Anterior cingulate cortex (tissue), 58 donors: ENCODE results near the gene RNF150.

Experiments
- DNase-seq, 58 donors: peaks; one replicate each; lab custom pipeline; 2025; lab: John Stamatoyannopoulos, UW

Gene RNF150

DNA sequence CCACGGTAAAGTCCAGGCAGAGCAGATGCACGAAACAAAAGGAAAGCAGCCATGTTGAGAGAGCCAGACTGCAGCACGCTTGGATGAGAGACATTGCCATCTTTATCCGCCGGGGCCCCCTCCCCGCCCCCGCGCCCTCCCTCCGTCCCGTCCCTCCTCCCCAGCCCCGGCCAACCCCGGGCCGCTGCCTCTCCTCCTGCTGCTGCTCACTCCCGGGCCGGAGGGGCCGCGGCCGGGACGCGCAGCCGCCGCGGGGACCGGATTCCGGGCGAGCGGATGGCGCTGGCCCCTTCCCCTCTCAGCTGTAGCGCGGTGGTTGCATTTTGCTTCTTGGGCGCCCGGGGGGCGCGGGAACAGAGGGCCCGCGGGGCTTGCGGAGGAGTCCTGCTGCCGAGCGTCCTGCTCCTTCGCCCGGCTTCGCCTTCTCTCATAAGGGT is 542 bp downstream of the RNF150 start:
- DNase-seq: peak in 33 of 58 donors; percentile 7 to 76 (median 34)

DNA sequence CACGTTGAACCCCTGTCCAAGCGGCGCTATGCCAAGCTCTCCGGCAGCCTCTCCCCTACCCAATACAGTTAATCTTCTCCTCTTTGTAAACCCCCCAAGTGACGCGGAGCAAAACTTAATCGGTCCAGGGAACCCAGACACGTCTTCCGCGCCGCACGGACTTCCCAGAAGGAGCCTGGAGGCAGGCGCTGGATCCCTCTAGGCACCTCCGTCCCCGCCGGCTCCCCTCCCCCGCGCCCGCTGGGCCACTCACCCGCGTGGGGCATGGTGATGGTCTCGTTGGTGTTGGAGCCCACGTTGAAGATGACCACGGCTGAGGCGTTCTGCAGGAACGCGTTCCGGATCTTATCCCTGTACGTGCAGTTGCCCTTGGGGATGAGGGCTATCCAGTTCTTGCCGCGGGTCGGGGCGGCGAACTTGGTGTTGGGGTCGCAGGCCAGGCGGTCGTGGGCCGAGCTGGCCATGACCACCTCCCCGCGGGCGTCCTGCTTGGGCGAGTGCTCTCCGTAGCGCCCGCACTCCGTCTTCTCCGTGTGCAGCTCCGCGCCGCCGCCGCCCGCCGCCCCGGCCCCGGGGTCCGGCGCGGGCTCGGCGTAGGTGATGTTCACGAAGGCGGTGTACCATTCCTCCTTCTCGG is 1.1 kb downstream of the RNF150 start:
- peak in 16 of 58 donors; percentile 3 to 51 (median 34) for DNase-seq

DNA sequence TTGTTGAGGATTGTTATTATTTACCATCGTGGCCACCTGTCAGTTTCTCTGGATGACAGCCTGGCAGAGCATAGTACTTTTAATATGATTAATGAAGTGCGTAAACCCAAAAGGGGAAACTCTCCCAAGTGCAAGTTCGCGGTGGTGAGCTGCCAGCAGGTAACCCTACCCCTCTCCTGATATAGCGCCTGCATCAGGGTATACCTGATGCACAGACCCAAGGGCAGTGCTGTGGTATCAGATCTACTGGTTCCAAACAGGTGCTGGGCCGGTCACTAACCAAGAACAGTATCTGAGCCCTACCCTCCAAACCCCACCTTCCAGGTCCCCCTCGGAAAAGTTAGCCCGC is 1.6 kb downstream of the RNF150 start:
- DNase-seq: peak in 2 of 58 donors; percentile 21 to 35

DNA sequence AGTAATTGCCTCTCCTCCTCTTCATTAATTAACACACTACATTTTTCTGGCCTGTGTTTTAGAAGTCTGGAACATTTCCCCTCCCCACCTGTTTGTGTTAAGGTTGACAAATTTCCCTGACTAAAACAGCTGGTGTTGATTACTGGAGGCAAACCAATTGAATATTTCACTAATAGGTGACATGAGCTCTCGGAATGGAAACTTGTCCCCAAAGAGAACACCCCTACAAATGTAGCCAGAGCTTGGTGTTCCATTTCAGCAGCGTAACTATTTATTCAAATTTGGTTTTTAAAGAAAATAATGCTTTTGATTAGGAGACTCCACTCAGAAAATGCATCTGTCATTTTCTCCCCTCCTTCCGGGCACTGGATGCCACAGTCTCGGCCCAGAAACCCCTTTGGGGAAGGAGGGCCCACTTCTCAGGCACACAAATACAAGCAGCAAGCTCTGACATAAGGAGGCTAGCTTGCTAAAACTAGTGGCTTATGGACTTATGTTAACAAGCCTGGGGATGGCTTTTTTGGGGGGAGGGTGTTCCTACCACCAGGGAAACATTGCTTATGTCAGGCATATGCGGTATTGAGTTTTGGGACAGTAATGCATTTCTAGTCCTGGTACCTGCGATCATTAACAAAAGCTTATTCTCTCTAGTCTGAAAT is 2.2 kb downstream of the RNF150 start:
- no peak for DNase-seq

DNA sequence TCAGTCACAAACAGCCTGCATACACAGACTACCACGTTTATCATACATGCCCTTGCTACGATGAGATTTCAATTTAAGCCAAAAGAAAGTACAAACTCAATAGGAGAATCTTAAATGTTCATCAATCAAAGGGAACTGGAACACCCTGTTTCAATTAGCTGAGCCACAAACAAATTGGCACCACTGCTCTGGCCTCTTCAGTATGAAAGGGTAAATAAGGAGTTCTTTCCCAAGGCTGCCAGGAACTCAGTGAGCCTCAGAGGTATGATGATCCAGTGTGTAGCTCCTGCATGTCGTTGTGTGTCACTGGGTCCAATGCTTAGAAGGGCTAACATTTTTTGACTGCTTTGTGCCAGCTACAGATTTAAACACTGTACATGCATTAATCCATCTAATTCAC is 5.4 kb downstream of the RNF150 start:
- DNase-seq: peak in 1 of 58 donors; percentile 29

DNA sequence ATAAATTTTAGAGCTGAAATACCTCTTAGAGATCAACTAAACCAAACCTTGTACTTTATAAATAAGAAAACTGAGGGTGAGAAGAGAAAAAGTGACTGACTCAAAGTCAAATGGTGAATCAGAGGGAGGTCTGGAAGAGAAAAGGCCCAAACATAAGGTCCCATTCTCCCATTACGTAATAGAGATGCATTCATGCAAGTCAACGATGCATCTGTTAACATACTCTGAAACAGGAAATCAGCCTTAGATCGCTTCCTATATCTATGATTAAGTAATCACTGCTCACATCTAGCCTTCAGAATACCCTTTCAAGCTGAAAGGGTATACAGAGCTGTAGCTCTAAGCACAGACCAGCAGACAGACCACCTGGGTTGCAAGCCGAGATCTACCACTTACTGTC is 6.5 kb downstream of the RNF150 start:
- no peak for DNase-seq

DNA sequence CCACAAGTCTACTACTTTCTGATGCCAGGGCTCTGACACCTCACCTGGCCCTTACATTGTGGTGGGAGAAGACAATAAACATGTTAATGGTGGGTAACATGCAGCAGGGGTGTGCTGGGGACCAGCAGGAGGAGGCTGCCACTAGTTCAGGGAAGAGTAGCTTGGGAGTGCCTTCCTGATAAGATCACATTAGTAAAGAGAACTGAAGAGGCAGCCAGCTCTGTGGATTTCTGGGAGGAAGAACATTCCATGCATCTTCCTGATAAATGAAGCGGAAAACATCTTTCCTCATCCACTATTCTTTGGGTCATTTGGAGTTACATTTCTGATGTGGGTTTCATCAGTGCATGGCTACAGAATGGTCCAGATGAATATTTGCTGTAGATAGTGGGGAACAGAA is 9.0 kb downstream of the RNF150 start:
- DNase-seq: no peak

DNA sequence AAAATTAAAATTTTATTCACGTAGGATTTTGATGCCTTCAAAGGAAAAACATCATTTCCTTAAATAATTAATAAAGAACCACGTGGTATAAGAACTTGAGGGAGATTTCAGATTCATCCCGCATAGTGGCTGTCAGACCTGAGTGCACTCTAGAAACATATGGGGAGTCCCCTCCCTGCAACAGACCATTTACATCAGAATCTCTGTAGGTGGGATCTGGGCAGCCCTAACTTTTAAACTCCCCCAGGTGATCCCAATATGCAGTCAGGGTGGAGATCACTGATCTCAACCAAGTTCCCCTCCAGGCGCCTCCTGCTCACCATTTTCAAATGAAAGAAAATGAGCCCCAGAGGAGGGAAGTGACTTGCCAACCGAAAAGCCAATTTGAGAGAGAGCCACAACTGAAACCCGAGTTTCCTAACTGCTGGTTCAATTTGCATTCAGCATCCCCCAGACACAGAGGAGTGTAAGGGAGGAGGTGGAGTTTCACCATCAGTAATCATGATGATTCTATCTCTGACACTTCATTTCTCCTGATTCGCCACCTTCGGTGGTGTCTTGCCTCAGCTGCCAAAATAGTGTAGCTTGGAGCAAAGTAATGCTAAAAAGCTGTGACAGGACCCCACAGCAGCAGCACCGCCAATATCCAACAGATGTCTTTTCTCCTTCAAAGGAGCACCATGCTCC is 11.4 kb downstream of the RNF150 start:
- DNase-seq: no peak

DNA sequence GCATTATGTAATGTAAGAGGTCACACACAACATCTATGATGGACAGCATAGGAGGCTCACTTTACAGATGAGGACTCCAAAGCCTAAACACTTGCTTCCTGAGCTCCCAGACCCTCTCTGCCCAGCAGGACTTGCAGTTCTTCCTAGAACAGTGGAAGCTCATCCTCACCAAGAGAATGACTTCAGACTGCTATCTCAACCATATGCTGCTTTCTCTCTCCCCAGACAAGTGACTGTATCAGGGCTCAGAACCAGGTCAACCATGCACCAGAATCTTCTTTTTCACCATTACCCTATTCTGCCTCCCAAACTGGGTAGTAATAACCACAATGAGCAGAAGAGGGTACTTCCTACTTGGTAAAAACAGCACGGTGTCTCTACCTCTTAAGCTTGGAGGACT is 12.2 kb downstream of the RNF150 start:
- DNase-seq: no peak

DNA sequence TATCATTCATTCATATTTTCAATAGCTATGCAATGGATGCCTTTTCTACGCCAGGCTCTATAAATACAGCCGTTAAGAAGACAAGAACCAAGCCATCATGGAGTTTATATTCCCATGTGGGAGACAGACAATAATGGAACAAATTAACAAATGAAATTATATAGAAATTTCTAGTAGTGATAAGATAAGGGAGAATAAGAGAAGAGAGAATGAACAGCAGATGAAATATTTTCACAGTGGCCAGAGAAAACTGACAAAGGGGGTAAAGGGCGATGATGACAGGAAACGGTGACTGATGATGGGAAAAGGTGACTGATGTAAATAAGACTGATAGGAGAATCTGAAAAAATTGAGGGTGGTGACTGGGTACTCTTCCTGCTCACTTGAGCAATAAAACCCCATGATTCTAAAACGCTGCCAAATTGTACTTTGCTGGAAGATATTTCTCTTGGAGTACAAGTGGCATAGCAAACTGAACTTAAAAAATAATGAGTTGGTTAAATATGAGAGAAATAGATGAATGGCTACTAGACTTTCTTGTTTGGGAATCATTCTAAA is 13.2 kb downstream of the RNF150 start:
- DNase-seq: no peak

DNA sequence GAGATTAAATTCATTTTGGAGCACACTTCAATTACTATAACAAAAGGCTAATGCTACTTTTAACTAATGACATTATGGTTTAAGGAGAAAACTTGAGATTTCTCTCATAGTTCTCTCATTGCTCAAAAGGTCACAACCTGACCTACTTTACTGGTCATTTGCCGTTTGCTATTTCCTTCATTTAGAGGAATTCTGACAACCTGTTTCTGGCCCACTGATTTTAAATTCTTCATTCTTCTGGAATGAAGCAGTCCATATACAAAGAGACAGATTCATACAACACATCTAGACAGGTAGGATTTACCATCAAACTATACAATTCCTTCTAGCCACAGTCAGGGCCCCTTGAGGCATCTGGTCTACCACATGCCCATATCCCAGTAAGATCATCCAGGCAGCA is 14.2 kb downstream of the RNF150 start:
- DNase-seq: no peak

DNA sequence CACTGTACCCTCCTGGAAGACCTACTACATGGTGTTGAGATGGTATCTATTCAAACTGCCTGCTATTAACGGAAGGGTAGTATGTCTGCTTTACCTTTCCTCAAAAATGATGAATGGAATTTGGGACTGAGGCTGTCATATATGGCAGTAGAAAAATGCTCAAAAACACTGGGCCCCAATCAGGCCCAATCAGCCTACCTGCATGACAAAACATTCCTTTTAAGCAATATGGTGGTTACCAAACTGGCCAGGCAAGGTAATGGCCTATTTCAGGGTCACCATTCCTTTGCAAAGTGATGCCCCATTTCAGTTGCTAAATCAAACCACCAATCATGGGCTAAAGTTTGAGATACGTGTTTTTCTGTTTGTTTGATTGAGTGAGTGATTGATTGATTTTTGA is 14.9 kb downstream of the RNF150 start:
- no peak for DNase-seq

DNA sequence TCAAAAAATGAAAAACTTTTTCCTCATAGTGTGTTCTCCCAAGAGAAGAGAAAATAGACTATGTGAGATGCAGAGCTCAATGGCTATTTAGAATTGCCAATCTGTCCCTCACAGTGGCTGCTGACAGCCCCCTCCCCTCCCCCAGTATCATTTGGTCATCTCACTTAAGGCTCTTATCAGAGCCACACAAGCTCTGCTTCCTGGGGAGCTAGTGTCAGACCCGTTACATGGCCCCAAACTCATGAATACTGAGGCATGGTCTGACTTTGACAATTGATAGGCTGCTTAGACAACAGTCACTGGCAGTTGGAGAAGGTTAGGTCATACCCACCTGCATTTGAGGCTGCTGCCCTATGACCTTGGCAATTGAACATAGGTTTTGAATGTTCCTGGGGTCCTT is 15.3 kb downstream of the RNF150 start:
- no peak for DNase-seq

DNA sequence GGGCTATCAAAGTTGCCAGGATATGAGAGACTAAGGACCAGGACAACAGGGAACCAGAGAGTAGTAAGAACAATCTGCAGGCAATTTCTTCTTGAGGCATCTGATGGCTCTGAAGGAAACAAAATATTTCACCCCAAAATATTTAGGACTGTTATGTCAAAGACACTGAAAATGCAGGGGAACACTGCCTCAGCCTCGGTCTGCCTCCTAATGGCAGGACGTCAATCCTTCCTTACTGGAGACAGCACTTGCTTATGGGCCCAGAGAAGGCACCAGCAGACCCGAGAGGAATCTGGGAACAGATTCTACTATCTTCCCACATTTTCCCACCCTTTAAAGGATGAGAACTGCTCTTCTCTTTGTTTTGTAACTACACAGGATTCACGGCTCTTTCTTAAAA is 23.3 kb downstream of the RNF150 start:
- no peak for DNase-seq

DNA sequence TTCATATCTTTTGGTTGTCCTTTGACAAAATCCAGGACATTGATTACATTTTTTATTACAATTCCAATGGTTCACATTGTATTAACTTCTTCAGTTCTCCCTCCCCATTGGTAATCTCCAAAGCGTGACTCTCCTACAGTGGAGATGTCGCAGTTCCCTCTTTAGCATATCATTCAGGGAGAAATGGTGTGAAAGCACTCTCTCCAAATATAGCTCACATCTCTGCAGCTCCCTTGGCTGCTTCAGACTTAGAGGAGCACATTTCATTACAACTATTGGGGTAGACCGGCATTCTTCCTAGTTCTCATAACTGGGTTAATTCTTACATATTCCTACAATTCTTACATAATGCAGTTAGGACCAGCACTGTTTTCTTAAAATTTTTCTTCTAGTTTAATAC is 25.3 kb downstream of the RNF150 start:
- peak in 2 of 58 donors; percentile 20 to 43 for DNase-seq

DNA sequence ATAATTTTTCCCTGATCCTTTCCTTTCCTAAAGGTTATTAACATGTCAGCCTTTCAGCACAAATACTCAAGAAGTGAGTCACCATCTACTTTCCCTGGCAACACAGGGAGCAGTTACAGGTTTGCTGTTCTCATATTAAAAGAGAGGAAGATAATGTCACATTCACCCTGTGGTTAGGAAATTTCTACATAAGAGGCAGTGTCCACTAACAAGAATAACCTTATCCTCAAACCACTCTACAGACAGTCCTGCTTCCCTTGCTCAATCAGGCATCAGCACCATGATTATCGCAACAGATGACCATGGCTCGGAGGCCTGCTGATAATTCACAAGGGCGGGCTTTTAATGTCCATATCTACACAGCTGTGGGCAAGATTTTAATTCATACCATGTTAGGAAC is 30.9 kb downstream of the RNF150 start:
- DNase-seq: no peak

DNA sequence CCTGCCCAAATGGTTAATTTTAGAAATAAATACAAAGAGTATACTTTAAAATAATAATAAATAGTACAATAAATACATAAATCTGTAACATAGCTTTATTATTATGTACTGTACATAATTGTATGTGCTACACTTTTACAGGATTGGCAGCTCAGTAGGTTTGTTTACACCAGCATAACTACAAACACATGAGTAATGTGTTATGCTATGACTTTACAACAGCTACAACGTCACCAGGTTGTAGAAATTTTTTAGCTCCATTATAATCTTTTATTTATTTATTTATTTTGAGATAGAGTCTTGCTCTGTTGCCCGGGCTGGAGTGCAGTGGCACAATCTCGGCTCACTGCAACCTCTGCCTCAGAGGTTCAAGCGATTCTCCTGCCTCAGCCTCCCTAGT is 31.8 kb downstream of the RNF150 start:
- DNase-seq: no peak

DNA sequence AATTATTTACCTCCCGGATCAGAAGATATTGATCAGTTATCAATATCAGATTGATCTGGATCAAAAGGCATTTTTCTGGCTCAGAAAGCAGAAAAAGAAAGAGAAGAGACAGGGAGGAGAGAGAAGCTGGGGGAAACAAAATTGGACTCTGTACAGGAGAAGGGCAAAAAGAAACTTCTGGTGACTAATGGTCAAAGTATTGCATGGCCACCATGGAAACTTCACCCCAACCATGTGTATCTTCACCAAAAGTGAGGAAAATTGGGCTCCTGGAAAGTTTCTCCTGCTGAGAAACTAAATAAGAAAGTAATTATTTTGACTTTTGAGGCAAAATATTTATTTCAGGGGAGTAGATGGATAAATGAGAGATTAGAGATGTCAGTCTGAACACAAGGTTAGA is 33.9 kb downstream of the RNF150 start:
- DNase-seq: no peak

DNA sequence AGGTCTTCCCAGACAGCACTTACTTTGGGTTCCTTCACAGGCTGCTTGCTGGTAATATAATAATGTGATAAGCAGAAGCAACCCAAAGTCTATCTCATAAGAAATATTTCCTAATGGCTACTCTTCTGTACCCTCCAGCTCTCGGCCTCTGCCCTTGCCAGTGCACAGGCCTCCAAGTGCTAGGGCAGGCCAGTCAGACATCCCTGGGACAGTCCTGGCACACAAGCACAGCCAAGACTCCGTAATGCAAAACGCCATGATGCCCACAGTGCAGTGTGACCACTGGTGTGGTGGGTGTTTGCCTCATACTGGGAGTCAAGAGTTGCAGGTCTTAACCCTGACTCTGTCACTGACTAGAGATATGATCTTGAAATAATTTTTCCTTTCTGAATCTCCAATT is 35.1 kb downstream of the RNF150 start:
- no peak for DNase-seq

DNA sequence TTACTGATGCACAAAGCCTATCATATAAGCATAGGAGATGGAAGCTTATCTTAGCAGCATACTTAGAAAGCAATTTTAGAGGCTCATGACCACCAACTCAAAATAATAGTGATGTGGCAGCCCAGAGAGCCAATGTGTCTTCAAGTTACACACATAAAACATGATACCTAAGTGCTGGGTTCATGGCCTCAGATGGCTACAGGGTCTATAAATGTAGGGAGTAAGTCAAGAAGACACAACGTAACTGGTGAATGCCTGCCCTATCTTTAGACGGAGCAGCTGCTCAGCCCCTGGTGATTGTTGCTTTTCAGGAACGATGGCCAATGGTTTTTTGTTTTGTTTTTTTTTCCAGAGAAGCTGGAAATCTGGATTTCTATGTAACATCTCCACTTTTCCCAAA is 42.8 kb downstream of the RNF150 start:
- no peak for DNase-seq

DNA sequence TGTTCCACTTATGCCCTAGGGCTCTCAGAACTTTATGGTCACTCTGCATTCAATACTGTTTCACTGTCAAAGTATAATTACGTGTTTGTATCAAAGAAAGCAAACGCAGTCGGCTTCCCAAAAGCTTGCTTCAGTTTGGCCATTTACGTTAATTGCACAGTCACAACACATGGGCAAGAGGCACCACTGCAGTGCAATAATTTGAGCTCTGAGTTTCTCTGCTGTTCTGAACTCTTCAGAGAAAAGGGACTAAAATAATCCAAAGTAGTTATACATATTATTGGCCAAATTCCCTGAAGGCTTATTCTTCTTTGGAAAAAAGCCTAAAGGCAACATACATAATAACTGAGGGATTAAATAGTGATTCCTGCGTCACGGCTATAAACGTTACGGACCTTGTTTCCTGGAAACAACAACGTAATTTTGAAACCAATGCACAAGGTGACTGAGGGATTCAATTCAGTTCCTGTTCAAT is 51.3 kb downstream of the RNF150 start:
- DNase-seq: peak in 1 of 58 donors; percentile 11

DNA sequence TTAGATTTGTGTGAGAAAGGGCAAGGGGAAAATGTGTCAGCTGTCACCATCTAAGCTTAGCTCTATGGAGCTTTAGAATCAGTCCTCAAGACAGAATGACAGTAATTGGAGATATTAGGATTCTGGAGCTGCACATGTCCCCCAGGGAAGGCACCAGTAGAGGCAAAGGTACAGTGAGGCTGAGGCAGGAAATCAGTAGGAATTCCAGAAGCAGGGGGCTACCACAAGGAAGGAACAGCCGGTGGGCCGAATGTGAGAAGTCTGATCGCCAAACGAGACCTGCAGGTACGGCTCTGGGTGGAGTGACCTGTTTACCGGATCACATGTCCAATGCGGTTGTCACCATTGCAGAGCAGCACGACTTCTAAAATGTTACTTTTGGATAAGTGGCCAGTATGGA is 52.6 kb downstream of the RNF150 start:
- DNase-seq: peak in 1 of 58 donors; percentile 6
